GM12878 (cell line): ENCODE measurements around the gene IGFLR1. TPM values are rescaled to one million over a fixed set of nuclear protein-coding genes. Genes with fewer than 3 reads are reported as not detected.

Experiments
- ATAC-seq: fragments of 200-7000 bp; cut with Tn5 transposase; 3 replicates; pipeline ENCODE4 v1.9.1; 2020; ENCODE audit warnings: mild to moderate bottlenecking, moderate library complexity
- BruUV-seq: library from RNA; stranded (reverse); fragments of 400-500 nt; replicated peaks from 2 replicates; lab custom pipeline; 2021; lab: Mats Ljungman, UMichigan
- CTCF ChIA-PET: fragments of 300-600 bp; sonication (Branson Sonifier 250); formaldehyde crosslinking; extraction: SDS; loops from one replicate; lab custom pipeline; 2021; ENCODE audit warnings: inconsistent platforms; lab: Yijun Ruan, JAX
- POLR2A ChIA-PET: fragments of 350-600 bp; formaldehyde crosslinking; extraction: SDS; loops from one replicate; lab custom pipeline; 2021; ENCODE audit warnings: inconsistent platforms; lab: Charles Lee
- RAD21 ChIA-PET: fragments of 300-600 bp; sonication (Branson Sonifier 250); formaldehyde crosslinking; loops from one replicate; lab custom pipeline; 2023; ENCODE audit warnings: antibody characterized with exemption; ENCODE audit not compliant: unreplicated experiment; lab: Charles Lee
- SMC1A ChIA-PET: fragments of 300-600 bp; sonication (Branson Sonifier 250); formaldehyde crosslinking; loops from one replicate; lab custom pipeline; 2023; ENCODE audit not compliant: unreplicated experiment, uncharacterized antibody; lab: Charles Lee
- DNase-seq: peaks from one replicate; pipeline ENCODE4 v3.0.0-alpha.2; 2011; ENCODE audit warnings: low read depth, low spot score
- FAIRE-seq: peaks from 3 replicates; lab custom pipeline; 2011; peaks lifted over from hg19 to GRCh38; lab: Jason Lieb, UNC
- H2AFZ ChIP-seq: 2 replicates; pipeline ENCODE4 v1.6.0; 2011; ENCODE audit warnings: low read depth, low read length, control low read depth; ENCODE audit not compliant: control insufficient read depth
- H3K27ac ChIP-seq: 2 replicates; pipeline ENCODE4 v1.5.1; 2011; ENCODE audit warnings: control low read depth; ENCODE audit not compliant: control insufficient read depth, insufficient read depth
- H3K27me3 ChIP-seq, 2 experiments: replicated peaks in 1 of 2; 2 replicates each; pipeline versions ENCODE4 v1.6.0 to v1.6.1; 2011; ENCODE audit warnings: low read length in 1 of 2; ENCODE audit not compliant: control insufficient read depth in 2 of 2, insufficient read depth in 2 of 2
- H3K36me3 ChIP-seq, 2 experiments: 2 replicates each; pipeline ENCODE4 v1.5.1; 2011; ENCODE audit warnings: low read length in 1 of 2; ENCODE audit not compliant: control insufficient read depth in 2 of 2, insufficient read depth in 2 of 2
- H3K4me1 ChIP-seq: 2 replicates; pipeline ENCODE4 v1.6.1; 2011; ENCODE audit warnings: mild to moderate bottlenecking, low read length, moderate library complexity, mixed read lengths; ENCODE audit not compliant: control insufficient read depth, insufficient read depth
- H3K4me2 ChIP-seq: 2 replicates; pipeline ENCODE4 v1.6.0; 2011; ENCODE audit warnings: control low read depth; ENCODE audit not compliant: control insufficient read depth, insufficient read depth
- H3K4me3 ChIP-seq: fragments of 200-600 bp; sonication (generic); 2 replicates; pipeline ENCODE4 v1.5.1; 2016
- H3K79me2 ChIP-seq: 2 replicates; pipeline ENCODE4 v1.6.0; 2011; ENCODE audit warnings: low read length; ENCODE audit not compliant: control insufficient read depth, insufficient read depth
- H3K9ac ChIP-seq: 2 replicates; pipeline ENCODE4 v1.8.0; 2011; ENCODE audit warnings: low read length, control low read depth, mixed read lengths; ENCODE audit not compliant: control insufficient read depth, insufficient read depth
- H3K9me3 ChIP-seq: replicated peaks from 3 replicates; pipeline ENCODE4 v1.5.1; 2011; ENCODE audit warnings: mild to moderate bottlenecking, low read length; ENCODE audit not compliant: control insufficient read depth, insufficient read depth
- H4K20me1 ChIP-seq: 2 replicates; pipeline ENCODE4 v1.6.0; 2011; ENCODE audit not compliant: control insufficient read depth, insufficient read depth
- CHD1 ChIP-seq: IDR thresholded peaks from 2 replicates; pipeline ENCODE4 v1.6.1; 2012; ENCODE audit warnings: low read depth, low read length, improper control_type of control experiment
- NKRF ChIP-seq: fragments of 450-650 bp; conservative IDR thresholded peaks from 2 replicates; pipeline ENCODE4 v1.6.1; 2017; ENCODE audit warnings: mild to moderate bottlenecking, moderate library complexity
- SUZ12 ChIP-seq: fragments of 200-600 bp; sonication (generic); IDR thresholded peaks from one replicate; pipeline ENCODE4 v1.6.1; 2018; ENCODE audit warnings: antibody characterized with exemption, mild to moderate bottlenecking; ENCODE audit not compliant: unreplicated experiment
- ZSCAN29 ChIP-seq: fragments of 450-650 bp; IDR thresholded peaks from 2 replicates; pipeline ENCODE4 v1.6.1; 2017; ENCODE audit warnings: mild to moderate bottlenecking, moderate library complexity
- WGBS: methylation state at CpG from one replicate; pipeline ENCODE4 v1.1.6; 2016; ENCODE audit warnings: low lambda C conversion rate; ENCODE audit not compliant: insufficient replicate concordance, insufficient coverage; ENCODE audit errors: missing lambda C conversion rate; 5-methylcytosine and 5-hydroxymethylcytosine counted together
- in situ Hi-C: fragments of 300-500 bp; cut with MboI; formaldehyde crosslinking; loops from 9 replicates; pipeline ENCODE4 v1.14.3; 2018; ENCODE audit warnings: mixed read lengths
- intact Hi-C: fragments of 100-400 bp; cut with micrococcal nuclease; formaldehyde crosslinking; loops from one replicate; pipeline ENCODE4 v1.14.2; 2022; ENCODE audit not compliant: unreplicated experiment
- polyA plus RNA-seq, 11 experiments: library from polyadenylated mRNA; depleted of rRNA in 4 of 11; unstranded in 6 of 11; stranded (reverse) in 5 of 11; fragments of >200 nt; fragmentation: Nextera tagmentation in 4 of 11; fragmentation: Illumina TruSeq in 1 of 11; extraction: Ambion mirVana in 4 of 11; extraction: Trizol in 1 of 11; gene quantifications; 1 replicate in 1 of 11; 2 replicates in 10 of 11; pipeline versions ENCODE4 v1.2.1 to v1.2.3, GENCODE V29; 2011 to 2016; ENCODE audit warnings: inconsistent platforms in 2 of 11, missing spikeins in 2 of 11, low read depth in 1 of 11
- total RNA-seq, 4 experiments: library from RNA; depleted of rRNA in 3 of 4; stranded (reverse); fragments of >200 nt in 3 of 4; fragmentation: Illumina TruSeq in 1 of 4; extraction: Trizol in 1 of 4; gene quantifications; 2 replicates each; pipeline versions ENCODE4 v1.2.1 to v1.2.3, GENCODE V29; 2013 to 2021
- TF ChIP-seq, protein P1 (sequence below): fragments of 450-650 bp; IDR thresholded peaks from 2 replicates; pipeline ENCODE4 v1.6.1; 2017; ENCODE audit warnings: mild to moderate bottlenecking, moderate library complexity
- TF ChIP-seq, protein P2 (sequence below): IDR thresholded peaks from 2 replicates; pipeline ENCODE4 v1.6.1; 2012; ENCODE audit warnings: improper control_type of control experiment, low read depth, low read length; ENCODE audit not compliant: insufficient replicate concordance

Gene IGFLR1
- total and polyA plus RNA-seq, 10 of the 15 experiments (the other 5 are each of a cell fraction or from before 2014, with no cell fraction given): 2.5 to 39.9 (median 24.8) TPM

GRCh38 chr19:35713506-35713850, 28.8 kb downstream of the IGFLR1 start:
- ATAC-seq (no peak), FAIRE-seq (no peak), DNase-seq (no peak)
- TF ChIP-seq NKRF (0 out of 2 replicates have a peak, but pooled peaks have one; percentile 44), ZSCAN29 (0 out of 2 replicates have a peak, but pooled peaks have one; percentile 24), CHD1 (0 out of 2 replicates have a peak, but pooled peaks have one; percentile 0), SUZ12 (no peak)
- TF ChIP-seq, protein P1, sequence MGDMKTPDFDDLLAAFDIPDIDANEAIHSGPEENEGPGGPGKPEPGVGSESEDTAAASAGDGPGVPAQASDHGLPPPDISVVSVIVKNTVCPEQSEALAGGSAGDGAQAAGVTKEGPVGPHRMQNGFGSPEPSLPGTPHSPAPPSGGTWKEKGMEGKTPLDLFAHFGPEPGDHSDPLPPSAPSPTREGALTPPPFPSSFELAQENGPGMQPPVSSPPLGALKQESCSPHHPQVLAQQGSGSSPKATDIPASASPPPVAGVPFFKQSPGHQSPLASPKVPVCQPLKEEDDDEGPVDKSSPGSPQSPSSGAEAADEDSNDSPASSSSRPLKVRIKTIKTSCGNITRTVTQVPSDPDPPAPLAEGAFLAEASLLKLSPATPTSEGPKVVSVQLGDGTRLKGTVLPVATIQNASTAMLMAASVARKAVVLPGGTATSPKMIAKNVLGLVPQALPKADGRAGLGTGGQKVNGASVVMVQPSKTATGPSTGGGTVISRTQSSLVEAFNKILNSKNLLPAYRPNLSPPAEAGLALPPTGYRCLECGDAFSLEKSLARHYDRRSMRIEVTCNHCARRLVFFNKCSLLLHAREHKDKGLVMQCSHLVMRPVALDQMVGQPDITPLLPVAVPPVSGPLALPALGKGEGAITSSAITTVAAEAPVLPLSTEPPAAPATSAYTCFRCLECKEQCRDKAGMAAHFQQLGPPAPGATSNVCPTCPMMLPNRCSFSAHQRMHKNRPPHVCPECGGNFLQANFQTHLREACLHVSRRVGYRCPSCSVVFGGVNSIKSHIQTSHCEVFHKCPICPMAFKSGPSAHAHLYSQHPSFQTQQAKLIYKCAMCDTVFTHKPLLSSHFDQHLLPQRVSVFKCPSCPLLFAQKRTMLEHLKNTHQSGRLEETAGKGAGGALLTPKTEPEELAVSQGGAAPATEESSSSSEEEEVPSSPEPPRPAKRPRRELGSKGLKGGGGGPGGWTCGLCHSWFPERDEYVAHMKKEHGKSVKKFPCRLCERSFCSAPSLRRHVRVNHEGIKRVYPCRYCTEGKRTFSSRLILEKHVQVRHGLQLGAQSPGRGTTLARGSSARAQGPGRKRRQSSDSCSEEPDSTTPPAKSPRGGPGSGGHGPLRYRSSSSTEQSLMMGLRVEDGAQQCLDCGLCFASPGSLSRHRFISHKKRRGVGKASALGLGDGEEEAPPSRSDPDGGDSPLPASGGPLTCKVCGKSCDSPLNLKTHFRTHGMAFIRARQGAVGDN: peak; percentile 76; the same call in 1 of the 2 replicates
- TF ChIP-seq, protein P2, sequence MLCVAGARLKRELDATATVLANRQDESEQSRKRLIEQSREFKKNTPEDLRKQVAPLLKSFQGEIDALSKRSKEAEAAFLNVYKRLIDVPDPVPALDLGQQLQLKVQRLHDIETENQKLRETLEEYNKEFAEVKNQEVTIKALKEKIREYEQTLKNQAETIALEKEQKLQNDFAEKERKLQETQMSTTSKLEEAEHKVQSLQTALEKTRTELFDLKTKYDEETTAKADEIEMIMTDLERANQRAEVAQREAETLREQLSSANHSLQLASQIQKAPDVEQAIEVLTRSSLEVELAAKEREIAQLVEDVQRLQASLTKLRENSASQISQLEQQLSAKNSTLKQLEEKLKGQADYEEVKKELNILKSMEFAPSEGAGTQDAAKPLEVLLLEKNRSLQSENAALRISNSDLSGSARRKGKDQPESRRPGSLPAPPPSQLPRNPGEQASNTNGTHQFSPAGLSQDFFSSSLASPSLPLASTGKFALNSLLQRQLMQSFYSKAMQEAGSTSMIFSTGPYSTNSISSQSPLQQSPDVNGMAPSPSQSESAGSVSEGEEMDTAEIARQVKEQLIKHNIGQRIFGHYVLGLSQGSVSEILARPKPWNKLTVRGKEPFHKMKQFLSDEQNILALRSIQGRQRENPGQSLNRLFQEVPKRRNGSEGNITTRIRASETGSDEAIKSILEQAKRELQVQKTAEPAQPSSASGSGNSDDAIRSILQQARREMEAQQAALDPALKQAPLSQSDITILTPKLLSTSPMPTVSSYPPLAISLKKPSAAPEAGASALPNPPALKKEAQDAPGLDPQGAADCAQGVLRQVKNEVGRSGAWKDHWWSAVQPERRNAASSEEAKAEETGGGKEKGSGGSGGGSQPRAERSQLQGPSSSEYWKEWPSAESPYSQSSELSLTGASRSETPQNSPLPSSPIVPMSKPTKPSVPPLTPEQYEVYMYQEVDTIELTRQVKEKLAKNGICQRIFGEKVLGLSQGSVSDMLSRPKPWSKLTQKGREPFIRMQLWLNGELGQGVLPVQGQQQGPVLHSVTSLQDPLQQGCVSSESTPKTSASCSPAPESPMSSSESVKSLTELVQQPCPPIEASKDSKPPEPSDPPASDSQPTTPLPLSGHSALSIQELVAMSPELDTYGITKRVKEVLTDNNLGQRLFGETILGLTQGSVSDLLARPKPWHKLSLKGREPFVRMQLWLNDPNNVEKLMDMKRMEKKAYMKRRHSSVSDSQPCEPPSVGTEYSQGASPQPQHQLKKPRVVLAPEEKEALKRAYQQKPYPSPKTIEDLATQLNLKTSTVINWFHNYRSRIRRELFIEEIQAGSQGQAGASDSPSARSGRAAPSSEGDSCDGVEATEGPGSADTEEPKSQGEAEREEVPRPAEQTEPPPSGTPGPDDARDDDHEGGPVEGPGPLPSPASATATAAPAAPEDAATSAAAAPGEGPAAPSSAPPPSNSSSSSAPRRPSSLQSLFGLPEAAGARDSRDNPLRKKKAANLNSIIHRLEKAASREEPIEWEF: no peak
- peaks cover 43% of the 10 kb centered on the region for H3K4me1 ChIP-seq
- BruUV-seq: TSS peak; percentile 90
- peak overlapping the region; percentile 77 for H3K9ac ChIP-seq
- no peaks in the 10 kb centered on the region for H3K9me3 ChIP-seq
- SMC1A ChIA-PET: interaction anchor here (0.7 to 6.3 kb wide), 8 partner anchors 15 to 336 kb away, joined by 3 to 375 read pairs (median 5); partner anchors contain the start of genes COX6B1, IGFLR1, PSENEN and U2AF1L4
- peak overlapping the region; percentile 95 for H3K27ac ChIP-seq
- intact Hi-C loops: loop anchor here (5.0 kb wide), 1 partner anchor 189 kb away; the partner anchor contains the start of genes HCST and NFKBID
- H3K4me2 ChIP-seq: peak overlapping the region; percentile 99
- peaks cover 53% of the 10 kb centered on the region for H3K79me2 ChIP-seq
- in situ Hi-C loops: no loop called here
- 0% methylated on average over 2 of the region's 2 CpGs for WGBS
- H2AFZ ChIP-seq: no peak overlapping the region
- CTCF ChIA-PET: interaction anchor here (1.1 to 7.3 kb wide), 9 partner anchors 12 to 196 kb away, joined by 3 to 271 read pairs (median 7); partner anchors contain the start of genes IGFLR1, PSENEN and U2AF1L4
- no peaks in the 10 kb centered on the region; a peak in 1 of 4 replicates for H3K36me3 ChIP-seq
- POLR2A ChIA-PET: interaction anchor here (0.5 to 12.1 kb wide), 7 partner anchors 14 to 367 kb away, joined by 3 to 516 read pairs (median 11); partner anchors contain the start of genes IGFLR1, LIN37, PSENEN and U2AF1L4
- no peaks in the 10 kb centered on the region for H4K20me1 ChIP-seq
- RAD21 ChIA-PET: interaction anchor here (1.2 to 6.3 kb wide), 8 partner anchors 14 to 218 kb away, joined by 3 to 430 read pairs (median 11); partner anchors contain the start of genes IGFLR1, LIN37 and ZBTB32
- H3K4me3 ChIP-seq: peak overlapping the region; percentile 82
- no peaks in the 10 kb centered on the region for H3K27me3 ChIP-seq
